Ishikawa (cell line): ENCODE measurements around the gene ESYT1.

Experiments
- CEBPB ChIP-seq: IDR thresholded peaks from 2 replicates; pipeline ENCODE4 v1.6.1; 2012
- CREB1 ChIP-seq: IDR thresholded peaks from 2 replicates; pipeline ENCODE4 v1.6.1; 2012; ENCODE audit warnings: low read depth
- EGR1 ChIP-seq: IDR thresholded peaks from 2 replicates; pipeline ENCODE4 v1.6.1; 2012
- EP300 ChIP-seq: IDR thresholded peaks from 2 replicates; pipeline ENCODE4 v1.6.1; 2012; ENCODE audit warnings: borderline replicate concordance
- FOXM1 ChIP-seq: IDR thresholded peaks from 2 replicates; pipeline ENCODE4 v1.6.1; 2012; ENCODE audit warnings: low read depth, borderline replicate concordance
- MAX ChIP-seq: IDR thresholded peaks from 2 replicates; pipeline ENCODE4 v1.6.1; 2012
- NFIC ChIP-seq: IDR thresholded peaks from 2 replicates; pipeline ENCODE4 v1.6.1; 2012
- RAD21 ChIP-seq: IDR thresholded peaks from 2 replicates; pipeline ENCODE4 v1.6.1; 2012; ENCODE audit warnings: low read depth
- REST ChIP-seq: IDR thresholded peaks from 2 replicates; pipeline ENCODE4 v1.6.1; 2012; ENCODE audit warnings: low read depth, mild to moderate bottlenecking
- TAF1 ChIP-seq: IDR thresholded peaks from 2 replicates; pipeline ENCODE4 v1.6.1; 2012; ENCODE audit warnings: low read depth, mild to moderate bottlenecking
- TCF12 ChIP-seq: IDR thresholded peaks from 2 replicates; pipeline ENCODE4 v1.6.1; 2012; ENCODE audit warnings: low read depth
- TEAD4 ChIP-seq: IDR thresholded peaks from 2 replicates; pipeline ENCODE4 v1.6.1; 2012
- YY1 ChIP-seq: IDR thresholded peaks from 2 replicates; pipeline ENCODE4 v1.6.1; 2012; ENCODE audit warnings: low read depth
- ZBTB7A ChIP-seq: IDR thresholded peaks from 2 replicates; pipeline ENCODE4 v1.6.1; 2012; ENCODE audit warnings: low read depth
- TF ChIP-seq, protein P1 (sequence below): IDR thresholded peaks from 2 replicates; pipeline ENCODE4 v1.6.1; 2012

ESYT1 gene

DNA sequence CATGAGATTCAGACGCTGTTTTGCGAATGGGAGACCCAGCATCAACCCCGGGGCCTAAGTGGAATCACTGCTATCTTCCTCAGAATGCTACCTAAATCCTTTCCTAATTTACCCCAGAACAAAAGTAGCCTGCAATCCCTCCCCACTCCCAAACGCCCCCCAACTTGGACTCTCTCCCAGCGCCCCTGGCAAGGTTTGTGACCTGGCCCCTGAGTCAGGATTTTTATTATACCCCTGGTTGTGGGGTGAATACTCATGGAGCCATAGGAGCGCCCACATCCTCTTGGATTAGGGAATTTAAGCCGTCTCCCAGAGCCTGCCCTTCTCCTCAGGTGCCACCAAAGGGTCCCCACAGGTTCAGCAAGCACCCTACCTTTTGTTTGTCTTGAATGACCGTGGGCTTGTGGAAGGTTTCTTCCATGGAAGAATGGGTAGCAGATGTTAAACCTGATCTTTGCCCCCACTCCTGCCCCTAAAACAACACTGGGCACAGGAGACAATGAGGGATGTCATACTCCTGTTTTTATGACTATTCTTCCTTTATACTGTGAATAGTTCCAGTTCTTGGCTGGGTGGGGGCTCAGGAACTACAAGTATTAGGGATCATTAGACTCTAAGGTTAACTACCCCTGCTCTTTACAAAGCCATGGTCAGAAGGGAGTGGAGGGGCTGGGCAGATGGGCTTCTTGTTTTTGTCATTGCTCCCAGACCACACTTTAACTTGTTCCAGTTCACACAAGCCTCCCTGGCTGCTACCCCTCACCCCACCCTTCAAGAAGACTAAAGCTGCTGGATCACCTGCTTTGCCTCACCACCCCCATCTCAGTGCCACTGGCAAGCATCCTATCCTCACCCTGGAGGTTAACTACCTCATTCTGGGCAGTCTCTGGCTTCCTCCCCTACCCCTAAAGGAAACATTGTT is 24.9 kb downstream of the ESYT1 start:
- no peak for TF ChIP-seq YY1
- peak; percentile 5; the same call in 1 of the 2 replicates for TF ChIP-seq EP300

- no peak for TF ChIP-seq MAX
- TF ChIP-seq TEAD4 = no peak
- no peak for TF ChIP-seq CREB1
- TF ChIP-seq, protein P1, sequence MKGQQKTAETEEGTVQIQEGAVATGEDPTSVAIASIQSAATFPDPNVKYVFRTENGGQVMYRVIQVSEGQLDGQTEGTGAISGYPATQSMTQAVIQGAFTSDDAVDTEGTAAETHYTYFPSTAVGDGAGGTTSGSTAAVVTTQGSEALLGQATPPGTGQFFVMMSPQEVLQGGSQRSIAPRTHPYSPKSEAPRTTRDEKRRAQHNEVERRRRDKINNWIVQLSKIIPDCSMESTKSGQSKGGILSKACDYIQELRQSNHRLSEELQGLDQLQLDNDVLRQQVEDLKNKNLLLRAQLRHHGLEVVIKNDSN = no peak
- no peak for TF ChIP-seq RAD21
- TF ChIP-seq REST = no peak
- TF ChIP-seq YY1 = no peak
These were observed 25.6 kb downstream of the ESYT1 start for GRCh38 chr12:56153678-56154065.

DNA sequence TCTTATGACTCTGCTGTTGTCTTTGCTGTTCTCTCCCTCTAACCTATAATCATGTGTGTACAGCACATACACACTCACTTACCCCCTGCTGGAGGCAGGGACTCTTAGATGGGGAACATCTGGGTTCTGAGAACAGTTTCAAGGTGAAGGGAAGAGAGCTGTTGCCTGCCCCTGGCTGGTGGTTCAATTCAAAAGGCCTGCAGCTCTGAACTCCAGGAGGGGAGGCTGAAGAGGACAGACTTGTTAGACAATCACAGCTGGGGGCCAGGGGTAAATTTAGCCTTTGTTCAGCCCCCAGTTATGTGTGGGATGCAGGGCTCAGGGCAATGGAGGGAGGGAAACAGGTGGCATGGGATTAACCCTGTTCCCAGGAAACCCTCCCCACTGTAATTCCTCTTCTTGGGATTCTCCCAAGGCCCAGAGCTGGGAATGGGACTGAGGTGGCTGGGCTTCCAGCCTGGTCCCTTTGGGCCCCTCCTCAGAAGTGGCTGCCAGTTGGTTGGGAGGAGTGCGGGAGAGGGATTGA is 26.2 kb downstream of the ESYT1 start:
- TF ChIP-seq NFIC (no peak), REST (no peak), ZBTB7A (no peak)

DNA sequence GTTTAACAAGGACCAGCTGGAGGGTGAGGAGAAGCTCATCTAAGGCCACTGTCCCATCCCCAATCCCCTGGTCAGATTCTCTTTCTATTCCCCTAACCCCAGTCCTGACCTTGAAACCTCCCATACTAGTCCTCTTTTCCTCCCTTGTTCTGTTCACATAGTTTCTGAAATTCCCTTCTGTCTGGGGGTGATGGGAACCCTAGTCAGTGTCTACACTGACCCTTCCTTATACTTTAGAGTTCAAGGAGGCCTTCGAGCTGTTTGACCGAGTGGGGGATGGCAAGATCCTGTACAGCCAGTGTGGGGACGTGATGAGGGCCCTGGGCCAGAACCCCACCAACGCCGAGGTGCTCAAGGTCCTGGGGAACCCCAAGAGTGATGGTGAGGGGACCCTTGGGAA is 26.8 kb downstream of the ESYT1 start:
- TF ChIP-seq NFIC (no peak), TAF1 (no peak), ZBTB7A (no peak), CEBPB (no peak), TEAD4 (no peak), CREB1 (no peak), FOXM1 (no peak), YY1 (no peak), MAX (no peak), EGR1 (no peak), TCF12 (no peak), REST (no peak), EP300 (no peak), RAD21 (no peak)
- TF ChIP-seq, protein P1 = no peak

DNA sequence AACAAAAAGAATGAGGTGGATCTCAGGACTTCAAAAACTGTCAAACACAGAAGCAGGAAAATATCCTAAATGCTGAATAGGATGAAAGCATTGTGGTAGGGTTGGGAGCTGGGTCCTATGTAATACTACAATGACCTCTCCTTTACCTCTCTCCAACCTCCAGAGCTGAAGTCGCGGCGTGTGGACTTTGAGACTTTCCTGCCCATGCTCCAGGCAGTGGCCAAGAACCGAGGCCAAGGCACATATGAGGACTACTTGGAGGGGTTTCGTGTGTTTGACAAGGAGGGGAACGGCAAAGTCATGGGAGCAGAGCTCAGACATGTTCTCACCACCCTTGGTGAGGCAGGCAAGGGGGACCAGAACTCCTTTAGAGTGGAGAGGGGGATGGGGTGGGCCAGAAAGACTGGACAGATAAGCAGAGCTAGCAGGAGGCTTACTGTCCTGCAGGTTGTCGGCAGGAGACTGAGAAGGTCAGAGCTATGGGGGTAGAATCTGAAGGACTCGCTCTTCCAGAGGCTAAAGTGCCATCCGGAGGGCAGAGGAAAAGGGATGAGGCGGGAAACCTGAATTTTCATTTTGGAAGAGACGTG is 27.3 kb downstream of the ESYT1 start:
- TF ChIP-seq REST (no peak), CEBPB (no peak), RAD21 (no peak), FOXM1 (no peak), TAF1 (no peak), ZBTB7A (no peak), CREB1 (no peak), MAX (no peak), EP300 (no peak), TEAD4 (no peak), EGR1 (no peak), NFIC (no peak), YY1 (no peak), TCF12 (no peak)
- TF ChIP-seq, protein P1 = no peak
